HuH-7 (cell line): Measurements from ENCODE around the gene PRM1.

ENCODE experiments used
- DNase-seq: peaks from one replicate; pipeline ENCODE4 v3.0.0; 2011; ENCODE audit warnings: low spot score

The PRM1 gene

DNA sequence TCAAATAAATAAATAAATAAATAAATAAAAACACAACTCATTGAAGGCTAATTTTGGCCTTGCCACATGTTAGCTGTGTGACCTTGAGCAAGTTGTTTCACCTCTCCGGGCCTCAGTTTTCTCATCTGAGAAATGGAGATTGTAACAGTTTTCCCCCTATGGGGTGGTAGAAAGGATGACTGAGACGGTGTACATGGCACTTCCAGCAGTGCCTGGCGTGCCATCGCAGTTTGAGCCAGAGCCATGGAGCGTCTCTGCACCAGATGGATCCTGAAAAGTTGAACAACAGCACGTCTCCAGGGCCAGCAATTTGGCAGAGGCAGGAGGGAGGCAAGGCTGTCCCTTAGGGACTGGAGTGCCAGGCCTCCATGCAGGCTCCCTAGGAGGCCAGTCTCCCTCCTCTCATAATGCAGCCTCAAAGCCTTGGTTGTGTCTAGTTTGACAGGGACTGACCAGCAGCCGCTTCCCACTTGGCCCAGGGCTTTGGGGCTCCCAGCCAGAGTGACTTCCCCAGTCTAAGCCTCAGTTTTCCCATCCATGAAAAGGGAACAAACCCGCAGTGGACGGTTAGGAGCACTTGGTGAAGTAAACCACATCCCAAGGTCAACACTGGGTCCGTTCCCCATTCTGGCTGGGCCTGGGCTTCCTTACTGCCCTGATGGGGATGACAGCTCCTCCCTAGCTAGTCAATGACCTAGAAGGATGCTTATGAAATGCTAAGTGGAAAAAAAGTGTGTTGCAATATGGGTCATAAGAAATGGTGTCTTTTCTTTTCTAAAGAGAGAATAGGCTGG, 44.5 kb downstream of the PRM1 start:
- no peak for DNase-seq

DNA sequence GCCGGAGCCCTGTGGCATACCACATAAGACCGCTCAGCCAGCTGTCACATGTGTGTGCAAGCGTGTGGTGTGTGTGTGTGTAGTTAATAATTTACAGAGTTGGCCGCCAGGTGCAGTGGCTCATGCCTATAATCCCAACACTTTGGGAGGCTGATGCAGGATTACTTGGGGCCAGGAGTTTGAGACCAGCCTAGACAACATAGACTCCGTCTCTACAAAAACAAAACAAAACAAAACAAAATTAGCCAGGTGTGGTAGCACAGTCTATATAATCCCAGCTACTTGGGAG, 45.5 kb downstream of the PRM1 start:
- DNase-seq = no peak

DNA sequence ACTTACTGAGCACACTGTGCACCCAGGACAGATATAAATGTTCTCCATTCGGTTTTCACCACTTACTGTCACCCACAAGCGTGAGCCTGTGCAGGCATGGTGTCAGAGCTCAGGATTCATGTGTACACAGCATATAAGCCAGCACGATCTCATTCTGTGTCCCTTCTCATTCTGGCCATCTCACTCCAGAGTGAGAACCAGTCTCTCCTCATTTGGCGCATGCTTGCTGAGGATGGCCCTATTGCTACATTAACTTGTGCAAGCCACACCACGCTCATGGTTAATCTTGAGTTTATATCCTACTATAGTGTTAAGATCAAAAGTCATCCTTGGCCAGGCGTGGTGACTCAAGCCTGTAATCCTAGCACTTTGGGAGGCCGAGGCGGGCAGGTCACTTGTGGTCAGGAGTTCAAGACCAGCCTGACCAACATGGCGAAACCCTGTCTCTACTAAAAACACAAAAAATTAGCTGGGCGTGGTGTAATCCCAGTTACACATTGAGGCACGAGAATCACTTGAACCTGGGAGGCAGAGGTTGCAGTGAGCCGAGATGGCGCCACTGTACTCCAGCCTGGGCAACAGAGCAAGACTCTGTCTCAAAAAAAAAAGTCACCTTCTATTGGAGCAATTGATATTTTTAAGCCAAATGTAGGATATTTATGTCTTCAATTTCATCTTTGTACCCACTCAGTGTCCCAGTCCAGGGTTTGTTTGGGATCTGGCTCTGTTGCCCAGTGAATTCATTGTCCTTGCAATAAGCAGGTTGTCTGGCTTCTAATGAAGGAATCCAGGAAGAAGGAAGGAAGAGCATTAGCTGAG, 46.0 kb downstream of the PRM1 start:
- no peak for DNase-seq

DNA sequence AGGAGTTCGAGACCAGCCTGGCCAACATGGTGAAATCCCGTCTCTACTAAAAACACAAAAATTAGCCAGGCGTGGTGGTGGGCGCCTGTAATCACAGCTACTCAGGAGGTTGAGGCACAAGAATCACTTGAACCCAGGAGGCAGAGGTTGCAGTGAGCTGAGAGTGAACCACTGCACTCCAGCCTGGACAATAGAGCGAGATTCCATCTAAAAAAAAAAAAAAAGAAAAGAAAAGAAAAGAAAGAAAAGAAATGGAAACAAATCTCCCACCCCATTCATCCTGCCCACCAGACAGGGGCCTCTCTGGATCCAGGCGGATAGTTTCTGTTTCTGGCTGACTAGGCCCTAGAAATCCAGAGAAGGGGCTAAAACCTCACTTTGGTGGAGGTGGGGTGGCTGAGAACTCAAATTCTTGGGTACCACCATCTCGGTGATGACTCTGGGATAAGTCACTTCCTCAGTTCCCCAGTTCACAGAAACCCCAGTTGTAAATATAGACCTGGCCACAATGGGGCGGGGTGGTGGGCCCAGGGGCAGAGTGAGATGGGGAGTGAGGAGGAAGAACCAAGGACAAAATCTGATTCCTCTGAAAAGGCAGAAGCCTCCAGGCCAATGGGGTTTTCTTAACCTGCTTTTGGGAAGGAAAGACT, 47.3 kb downstream of the PRM1 start:
- no peak for DNase-seq

DNA sequence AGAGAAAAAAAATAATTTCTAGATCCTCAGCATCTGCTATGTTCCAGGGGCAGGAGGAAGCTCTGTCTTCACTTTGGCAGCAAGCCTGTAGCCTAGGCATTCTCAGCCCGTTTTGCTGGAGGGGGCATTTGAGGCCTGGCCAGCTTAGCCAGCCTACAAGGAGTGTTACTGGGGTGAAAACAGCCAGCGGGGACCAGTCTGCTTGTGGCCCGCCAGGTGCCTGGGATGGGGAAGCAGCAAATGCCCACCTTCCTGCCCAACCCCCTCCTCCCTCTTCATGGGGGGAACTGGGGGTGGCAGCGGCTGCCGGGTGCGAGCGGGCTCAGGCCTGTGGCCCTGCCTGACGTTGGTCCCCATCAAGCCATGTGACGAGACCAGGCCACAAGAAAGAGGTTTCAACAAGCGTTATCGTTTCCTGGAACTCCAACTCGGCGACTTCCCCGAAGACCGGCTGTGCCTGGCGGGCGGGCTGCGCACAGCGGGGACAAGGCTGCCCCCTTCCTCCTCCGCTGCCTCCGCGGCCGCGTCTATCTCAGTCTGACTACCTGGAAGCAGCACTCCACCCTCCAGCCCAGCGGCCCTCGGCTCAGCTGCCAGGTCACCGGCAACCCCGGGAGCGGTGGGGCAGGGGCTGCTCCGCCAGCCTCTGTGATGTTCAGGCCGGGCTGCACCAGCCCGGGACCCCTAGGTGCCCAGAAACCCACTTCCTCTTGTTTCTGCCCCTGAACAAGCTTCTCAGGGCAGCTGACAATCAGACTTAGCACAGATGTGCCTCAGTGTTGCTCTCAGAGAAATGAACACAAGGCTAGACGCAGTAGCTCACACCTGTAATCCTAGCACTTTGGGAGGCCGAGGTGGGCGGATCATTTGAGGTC, 48.0 kb downstream of the PRM1 start:
- DNase-seq = no peak

DNA sequence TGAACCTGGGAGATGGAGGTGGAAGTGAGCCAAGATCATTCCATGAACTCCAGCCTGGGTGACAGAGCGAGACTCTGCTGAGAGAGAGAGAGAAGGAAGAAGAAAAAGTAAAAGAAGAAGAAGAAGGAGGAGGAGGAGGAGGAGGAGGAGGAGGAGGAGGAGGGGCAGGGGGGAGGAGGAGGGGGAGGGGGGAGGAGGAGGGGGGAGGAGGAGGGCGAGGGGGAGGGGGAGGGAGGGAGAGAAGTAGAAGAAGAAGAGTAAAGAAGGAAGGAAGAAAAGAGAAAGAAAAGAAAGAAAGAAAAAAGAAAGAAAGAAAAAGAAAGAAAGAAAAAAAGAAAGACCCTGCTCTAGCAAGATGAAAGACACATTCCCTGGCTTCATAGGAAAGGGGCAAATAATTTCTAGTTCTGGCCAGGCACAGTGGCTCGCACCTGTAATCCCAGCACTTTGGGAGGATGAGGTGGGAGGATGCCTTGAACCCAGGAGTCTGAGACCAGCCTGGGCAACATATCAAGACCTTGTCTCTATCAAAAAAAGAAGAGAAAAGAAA, 48.8 kb downstream of the PRM1 start:
- DNase-seq = no peak

DNA sequence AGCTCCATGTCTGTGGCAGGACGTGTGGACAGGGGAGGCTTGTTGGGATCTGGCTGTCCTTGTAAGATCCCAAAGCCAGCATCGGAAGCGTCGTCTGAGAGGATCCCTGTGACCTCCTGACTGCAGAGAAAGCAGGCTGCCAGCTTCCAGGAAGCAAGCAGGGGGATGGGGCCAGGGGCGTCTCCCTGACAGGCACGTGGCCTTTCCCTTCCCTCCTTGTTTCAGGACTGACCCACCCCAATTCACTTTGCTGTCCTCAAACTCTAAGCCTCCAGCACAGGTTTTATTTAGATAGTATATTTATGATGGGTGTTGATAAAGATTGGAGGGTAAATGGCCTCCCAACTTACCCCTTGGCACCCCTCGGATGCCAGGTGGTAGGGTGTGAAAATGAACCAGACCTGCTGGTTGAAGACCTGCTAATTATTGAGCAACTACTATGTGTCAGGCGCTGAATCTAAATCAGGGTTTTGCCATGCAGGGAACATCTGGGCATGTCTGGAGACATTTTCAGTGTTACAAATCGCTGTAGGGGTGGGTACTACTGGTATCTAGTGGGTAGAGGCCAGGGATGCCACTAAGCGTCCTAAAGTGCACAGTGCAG, 49.7 kb downstream of the PRM1 start:
- no peak for DNase-seq
